Measurements from ENCODE around the gene CAPNS2. TPM values are rescaled to one million over a fixed set of nuclear protein-coding genes. Genes with fewer than 3 reads are reported as not detected.

CAPNS2 gene
- total and polyA plus RNA-seq, 11 donors = 0.72 TPM; not detected in 10

DNA sequence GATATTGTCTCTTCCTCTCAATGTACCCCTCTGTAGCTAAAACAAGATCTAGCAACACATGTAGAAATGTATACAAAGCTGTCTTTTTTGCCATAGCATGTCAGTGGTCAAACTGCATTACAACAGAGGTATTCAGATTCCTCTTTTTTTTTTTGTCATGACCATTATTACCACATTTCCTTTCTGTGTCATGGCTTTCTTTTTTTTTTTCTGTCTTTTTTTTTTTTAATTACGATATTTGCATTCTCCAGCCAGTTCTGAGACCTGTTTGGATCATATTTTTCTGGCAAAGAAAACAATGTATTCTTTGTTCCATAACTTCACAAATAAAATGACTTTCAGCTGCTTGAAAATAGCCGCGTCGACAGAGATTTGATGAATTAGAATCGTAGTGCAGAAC lies 27.4 kb upstream of the CAPNS2 start:
- Histone ChIP-seq H3K27me3 (no peaks in the 10 kb centered on the region), H3K36me3 (peaks cover 0 to 11% (median 0%) of the 10 kb centered on the region in 9 donors), H3K4me1 (peaks cover 0 to 38% (median 0%) of the 10 kb centered on the region in 12 donors), H3K27ac (peak overlapping the region in 7 of 12 donors; percentile 9 to 56 (median 46)), H3K9me3 (no peaks in the 10 kb centered on the region), H3K4me3 (no peak overlapping the region)
- no peak for TF ChIP-seq POLR2A (IDR thresholded peaks at IDR 0.05)
- TF ChIP-seq, protein P1, sequence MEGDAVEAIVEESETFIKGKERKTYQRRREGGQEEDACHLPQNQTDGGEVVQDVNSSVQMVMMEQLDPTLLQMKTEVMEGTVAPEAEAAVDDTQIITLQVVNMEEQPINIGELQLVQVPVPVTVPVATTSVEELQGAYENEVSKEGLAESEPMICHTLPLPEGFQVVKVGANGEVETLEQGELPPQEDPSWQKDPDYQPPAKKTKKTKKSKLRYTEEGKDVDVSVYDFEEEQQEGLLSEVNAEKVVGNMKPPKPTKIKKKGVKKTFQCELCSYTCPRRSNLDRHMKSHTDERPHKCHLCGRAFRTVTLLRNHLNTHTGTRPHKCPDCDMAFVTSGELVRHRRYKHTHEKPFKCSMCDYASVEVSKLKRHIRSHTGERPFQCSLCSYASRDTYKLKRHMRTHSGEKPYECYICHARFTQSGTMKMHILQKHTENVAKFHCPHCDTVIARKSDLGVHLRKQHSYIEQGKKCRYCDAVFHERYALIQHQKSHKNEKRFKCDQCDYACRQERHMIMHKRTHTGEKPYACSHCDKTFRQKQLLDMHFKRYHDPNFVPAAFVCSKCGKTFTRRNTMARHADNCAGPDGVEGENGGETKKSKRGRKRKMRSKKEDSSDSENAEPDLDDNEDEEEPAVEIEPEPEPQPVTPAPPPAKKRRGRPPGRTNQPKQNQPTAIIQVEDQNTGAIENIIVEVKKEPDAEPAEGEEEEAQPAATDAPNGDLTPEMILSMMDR (IDR thresholded peaks at IDR 0.05) = no peak
- peak in 3 of 4 donors; percentile 36 to 41 (median 41) for ATAC-seq
- intact Hi-C loops (cut with DNase I) = loop anchor here in 1 of 10 donors (2.0 kb wide), 1 partner anchor 44 kb away; no protein-coding TSS in a partner anchor
- no peak for DNase-seq
- 58 to 63% (median 62%) methylated on average over 5 of the region's 5 CpGs for WGBS, 4 donors

DNA sequence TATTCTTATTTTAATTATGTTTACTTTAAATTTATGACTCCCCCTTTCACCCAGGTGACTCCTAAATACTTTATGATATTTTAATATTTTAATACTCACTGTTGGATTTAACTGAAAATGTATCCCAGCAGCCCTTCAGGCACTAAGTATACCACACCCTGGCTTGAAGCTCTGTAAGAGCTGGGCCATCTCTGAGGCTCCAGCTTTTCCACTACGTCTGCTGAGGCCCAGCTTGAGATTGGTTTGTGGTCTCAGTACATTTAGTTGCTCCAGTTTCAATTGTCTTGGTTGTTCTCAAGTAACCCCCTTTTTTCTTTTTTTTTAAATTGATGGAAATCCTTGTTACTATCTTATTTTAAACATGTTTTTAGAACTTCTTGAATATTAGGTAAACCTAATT lies 27.0 kb upstream of the CAPNS2 start:
- peak in 2 of 4 donors; percentile 62 to 75 for ATAC-seq
- DNase-seq = no peak
- Histone ChIP-seq H3K27me3 (no peaks in the 10 kb centered on the region), H3K36me3 (peaks cover 0 to 11% (median 0%) of the 10 kb centered on the region in 9 donors), H3K27ac (peak overlapping the region in 9 of 12 donors; percentile 9 to 56 (median 34)), H3K4me3 (no peak overlapping the region), H3K4me1 (peaks cover 0 to 38% (median 0%) of the 10 kb centered on the region in 12 donors), H3K9me3 (no peaks in the 10 kb centered on the region)
- no peak for TF ChIP-seq POLR2A (IDR thresholded peaks at IDR 0.05)
- TF ChIP-seq, protein P1 (IDR thresholded peaks at IDR 0.05) = no peak
- 66 to 76% (median 75%) methylated on average over 1 of the region's 1 CpG for WGBS, 4 donors
- intact Hi-C loops (cut with DNase I) = loop anchor here in 1 of 10 donors (2.0 kb wide), 1 partner anchor 45 kb away; no protein-coding TSS in a partner anchor

DNA sequence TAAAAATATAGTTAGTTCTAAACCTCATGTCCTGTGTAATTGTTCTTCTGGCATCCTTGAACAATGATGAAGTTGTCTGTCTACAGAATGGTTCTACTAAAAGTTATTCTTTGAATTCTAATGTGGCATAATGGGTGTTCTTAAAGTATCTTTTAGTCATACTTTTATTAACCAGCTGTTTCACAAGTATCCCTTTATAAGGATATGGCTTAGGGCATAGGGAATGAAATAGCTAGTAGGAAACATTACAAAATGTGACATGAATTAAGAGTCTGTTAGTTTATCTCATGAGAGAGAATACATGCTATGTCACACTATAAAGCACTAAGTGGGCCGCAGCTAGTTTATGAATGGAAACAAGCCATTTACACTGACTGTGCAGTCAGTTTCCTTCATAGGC lies 26.3 kb upstream of the CAPNS2 start:
- Histone ChIP-seq H3K36me3 (peaks cover 0 to 11% (median 0%) of the 10 kb centered on the region in 9 donors), H3K4me3 (no peak overlapping the region), H3K27me3 (no peaks in the 10 kb centered on the region), H3K4me1 (peaks cover 0 to 36% (median 0%) of the 10 kb centered on the region in 12 donors), H3K27ac (peak overlapping the region in 3 of 12 donors; percentile 11 to 56 (median 28)), H3K9me3 (no peaks in the 10 kb centered on the region)
- TF ChIP-seq POLR2A (IDR thresholded peaks at IDR 0.05) = no peak
- TF ChIP-seq, protein P1 (IDR thresholded peaks at IDR 0.05) = no peak
- intact Hi-C loops (cut with DNase I) = loop anchor here (5.0 to 10.0 kb wide), 5 partner anchors 33 to 165 kb away; partner anchors contain the start of gene LPCAT2 (in 1 of the 10)
- ATAC-seq (no peak), DNase-seq (no peak)
- 90 to 95% (median 92%) methylated on average over 1 of the region's 1 CpG for WGBS, 4 donors

DNA sequence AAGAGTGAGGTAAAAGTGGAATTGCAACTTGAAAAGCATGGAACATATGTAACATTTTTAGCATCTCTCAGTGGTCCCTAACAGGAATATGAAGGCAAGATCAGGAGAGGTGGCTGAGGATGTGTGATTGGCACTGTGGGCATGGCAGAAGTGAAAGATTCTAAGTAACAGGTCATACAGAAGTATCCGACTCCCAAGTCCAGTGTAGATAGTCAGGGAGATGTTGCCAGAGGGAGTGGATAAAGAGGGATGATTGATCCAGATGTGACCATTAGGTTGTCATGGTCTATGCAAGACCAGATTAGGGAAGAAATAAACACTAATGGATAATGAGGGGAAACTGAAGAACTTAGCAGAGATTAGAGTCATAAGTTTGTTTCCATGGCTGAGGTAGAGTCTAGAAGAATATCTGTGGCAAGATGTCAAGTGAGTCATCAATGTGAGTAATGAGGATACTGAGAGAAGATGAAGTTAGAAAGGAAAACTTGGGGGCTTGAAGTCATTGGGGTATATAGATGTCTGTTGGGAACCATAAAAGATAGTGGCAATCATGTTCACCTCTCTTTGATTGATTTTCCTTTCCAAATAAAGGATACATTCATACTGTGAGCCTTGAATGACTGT lies 23.9 kb upstream of the CAPNS2 start:
- 87 to 96% (median 91%) methylated on average over 1 of the region's 1 CpG for WGBS, 4 donors
- intact Hi-C loops (cut with DNase I) = loop anchor here (1.0 to 10.0 kb wide), 9 partner anchors 35 to 162 kb away; partner anchors contain the start of gene LPCAT2 (in 1 of the 10)
- ATAC-seq (peak in 3 of 4 donors; percentile 45 to 81 (median 45)), DNase-seq (no peak)
- Histone ChIP-seq H3K4me1 (peaks cover 0 to 27% (median 0%) of the 10 kb centered on the region in 12 donors), H3K27me3 (no peaks in the 10 kb centered on the region), H3K4me3 (no peak overlapping the region), H3K27ac (no peak overlapping the region), H3K36me3 (peaks cover 0 to 23% (median 0%) of the 10 kb centered on the region in 9 donors), H3K9me3 (no peaks in the 10 kb centered on the region)
- no peak for TF ChIP-seq POLR2A (IDR thresholded peaks at IDR 0.05)
- TF ChIP-seq, protein P1 (IDR thresholded peaks at IDR 0.05) = no peak

Data from heart left ventricle (tissue), 16 donors.